ENCODE results near the gene TTLL6.
A peak's percentile ranks its signal among the peaks of the same experiment; 100 is the strongest.

The TTLL6 gene

DNA sequence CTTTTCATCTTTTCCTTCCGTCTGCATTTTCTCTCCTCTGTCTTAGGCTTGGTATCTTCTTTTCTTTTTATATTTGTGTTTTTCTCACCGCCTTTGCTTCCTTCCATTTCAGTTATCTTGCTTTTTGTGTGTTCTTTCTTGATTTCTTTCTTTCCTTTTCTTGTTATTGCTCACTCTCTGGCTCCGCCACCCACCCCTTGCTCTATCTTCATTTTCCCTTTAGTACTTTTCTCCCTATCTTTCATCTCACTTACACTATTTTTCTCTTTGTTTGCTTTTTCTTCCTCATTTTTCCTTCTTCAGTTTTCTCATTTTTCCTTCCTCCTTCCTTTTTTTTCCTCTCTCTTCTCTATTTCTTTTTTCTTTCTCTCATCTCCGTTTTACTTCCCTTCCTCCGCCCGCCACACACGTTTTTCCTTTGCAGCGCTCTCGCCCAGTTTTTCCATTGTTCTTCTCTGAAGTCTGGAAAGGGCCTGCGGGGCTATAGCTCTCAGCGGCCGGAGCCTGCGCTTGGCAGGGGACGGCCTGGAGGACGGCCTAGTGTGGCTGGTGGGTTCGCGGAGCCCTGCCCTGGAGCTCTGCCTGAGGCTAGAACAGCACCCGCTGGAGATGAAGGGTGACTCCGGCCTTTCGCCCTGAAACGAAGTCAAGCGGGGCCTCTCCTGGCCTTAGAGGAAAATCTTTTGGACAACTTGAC lies 83.2 kb downstream of the TTLL6 start:
- H3K36me3 ChIP-seq (ENCODE audit: insufficient read depth, low read length), result no peaks in the 10 kb centered on the region
- no peak overlapping the region for H3K27ac ChIP-seq (ENCODE audit: low read depth, low read length)
- H3K4me3 ChIP-seq (ENCODE audit: low read length), result no peak overlapping the region
- H3K9me3 ChIP-seq (ENCODE audit: insufficient read depth, low read depth, low read length), result no peaks in the 10 kb centered on the region; the same call in 1 of the 2 replicates
- WGBS, result 7% methylated on average over 22 of the region's 22 CpGs
- H3K9ac ChIP-seq (ENCODE audit: low read depth, low read length), result no peak overlapping the region
- H3K4me1 ChIP-seq (ENCODE audit: insufficient read depth, low read length), result peaks cover 3% of the 10 kb centered on the region; the same call in 1 of the 2 replicates
- peaks cover 100% of the 10 kb centered on the region for H3K27me3 ChIP-seq (ENCODE audit: insufficient read depth, low read length)

GRCh38 chr17:48732688-48733629 lies 84.1 kb downstream of the TTLL6 start:
- H3K4me1 ChIP-seq (ENCODE audit: insufficient read depth, low read length), result no peaks in the 10 kb centered on the region
- WGBS, result under 1% methylated on average over 50 of the region's 50 CpGs
- H3K9ac ChIP-seq (ENCODE audit: low read depth, low read length), result no peak overlapping the region
- H3K36me3 ChIP-seq (ENCODE audit: insufficient read depth, low read length), result no peaks in the 10 kb centered on the region
- H3K9me3 ChIP-seq (ENCODE audit: insufficient read depth, low read depth, low read length), result no peaks in the 10 kb centered on the region; the same call in 1 of the 2 replicates
- H3K27ac ChIP-seq (ENCODE audit: low read depth, low read length), result no peak overlapping the region
- no peak overlapping the region for H3K4me3 ChIP-seq (ENCODE audit: low read length)
- peaks cover 100% of the 10 kb centered on the region for H3K27me3 ChIP-seq (ENCODE audit: insufficient read depth, low read length)

- H3K9me3 ChIP-seq (ENCODE audit: insufficient read depth, low read depth, low read length), result no peaks in the 10 kb centered on the region; the same call in 1 of the 2 replicates
- no peaks in the 10 kb centered on the region for H3K36me3 ChIP-seq (ENCODE audit: insufficient read depth, low read length)
- peaks cover 100% of the 10 kb centered on the region for H3K27me3 ChIP-seq (ENCODE audit: insufficient read depth, low read length)
- H3K4me1 ChIP-seq (ENCODE audit: insufficient read depth, low read length), result no peaks in the 10 kb centered on the region
- H3K27ac ChIP-seq (ENCODE audit: low read depth, low read length), result no peak overlapping the region
- no peak overlapping the region for H3K9ac ChIP-seq (ENCODE audit: low read depth, low read length)
- no peak overlapping the region for H3K4me3 ChIP-seq (ENCODE audit: low read length)
Measured at GRCh38 chr17:48731355-48731754, 85.7 kb downstream of the TTLL6 start.

- WGBS, result 52% methylated on average over 3 of the region's 3 CpGs
- Histone ChIP-seq H3K27me3 (ENCODE audit: insufficient read depth, low read length) (peaks cover 100% of the 10 kb centered on the region), H3K9ac (ENCODE audit: low read depth, low read length) (no peak overlapping the region), H3K4me3 (ENCODE audit: low read length) (no peak overlapping the region), H3K9me3 (ENCODE audit: insufficient read depth, low read depth, low read length) (no peaks in the 10 kb centered on the region; the same call in 1 of the 2 replicates), H3K4me1 (ENCODE audit: insufficient read depth, low read length) (no peaks in the 10 kb centered on the region), H3K27ac (ENCODE audit: low read depth, low read length) (no peak overlapping the region), H3K36me3 (ENCODE audit: insufficient read depth, low read length) (no peaks in the 10 kb centered on the region)
Measured at GRCh38 chr17:48730240-48730550, 86.8 kb downstream of the TTLL6 start.

- WGBS, result 8% methylated on average over 19 of the region's 19 CpGs
- no peaks in the 10 kb centered on the region for H3K9me3 ChIP-seq (ENCODE audit: insufficient read depth, low read depth, low read length)
Measured at GRCh38 chr17:48729335-48730239, 87.4 kb downstream of the TTLL6 start.

DNA sequence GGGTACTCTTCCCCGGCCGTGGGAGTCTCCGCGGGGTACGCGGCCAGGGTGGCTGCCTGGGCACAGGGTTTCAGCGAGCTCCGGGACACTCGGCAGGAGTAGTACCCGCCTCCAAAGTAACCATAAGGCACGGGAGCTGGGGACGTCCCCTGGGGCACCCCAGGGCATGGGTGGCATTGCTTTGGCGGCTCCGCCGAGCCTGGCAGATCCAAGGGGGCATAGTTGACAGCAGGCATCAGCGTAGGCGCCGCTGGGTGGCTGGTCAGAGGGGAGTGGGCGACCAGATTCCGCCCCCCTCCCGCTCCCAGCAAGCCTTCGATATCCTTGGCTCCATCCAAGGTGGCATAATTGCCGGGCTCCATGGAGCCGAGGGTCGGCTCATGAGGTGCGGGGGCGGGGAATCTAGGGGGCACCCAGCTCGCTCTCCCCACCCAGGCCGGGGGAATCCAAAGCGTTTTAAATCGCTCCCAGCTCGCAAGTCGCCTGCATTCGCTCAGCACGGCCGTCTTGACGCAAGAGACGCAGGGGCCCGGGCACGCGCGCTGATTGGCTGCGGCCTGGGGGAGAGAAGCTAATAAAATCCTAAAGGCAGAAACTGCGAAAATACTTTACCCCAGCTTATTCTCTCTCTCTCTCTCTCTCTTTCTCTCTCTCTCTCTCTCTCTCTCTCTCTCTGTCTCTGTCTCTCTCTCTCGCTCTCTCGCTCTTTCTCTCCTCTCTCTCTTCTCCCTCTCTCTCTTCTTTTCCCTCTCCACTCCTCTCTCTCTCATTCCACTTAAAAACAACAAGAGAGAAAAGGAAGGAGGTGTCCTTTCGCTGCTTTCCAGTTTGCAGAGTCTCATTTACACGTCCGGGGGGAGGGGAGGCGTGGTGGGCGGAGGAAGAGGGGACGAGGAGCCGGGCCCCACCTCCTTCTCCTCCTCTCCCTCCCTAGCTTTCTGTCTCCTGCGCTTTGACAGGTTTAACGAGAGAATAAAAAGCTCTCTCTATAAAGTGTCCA lies 88.5 kb downstream of the TTLL6 start, which contains the start of gene HOXB13:
HOXB13 (minus strand) TSS at position 519 of the 1,000 bp plus-strand sequence; CDS start at position 362, 157 bp downstream.
- 5% methylated on average over 46 of the region's 55 CpGs for WGBS
- H3K27ac ChIP-seq (ENCODE audit: low read depth, low read length), result no peak within 1 kb of the TSS
- H3K9me3 ChIP-seq (ENCODE audit: insufficient read depth, low read depth, low read length), result no peaks in the 10 kb centered on the region
- no peaks in the 10 kb centered on the region for H3K4me1 ChIP-seq (ENCODE audit: insufficient read depth, low read length)
- H3K4me3 ChIP-seq (ENCODE audit: low read length), result peak within 1 kb of the TSS; percentile 31
- no peak within 1 kb of the TSS for H3K9ac ChIP-seq (ENCODE audit: low read depth, low read length)
- no peaks in the 10 kb centered on the region for H3K36me3 ChIP-seq (ENCODE audit: insufficient read depth, low read length)
- H3K27me3 ChIP-seq (ENCODE audit: insufficient read depth, low read length), result peaks cover 100% of the 10 kb centered on the region

More at GRCh38 chr17:48729335-48730239, 87.4 kb downstream of the TTLL6 start:
- Histone ChIP-seq H3K27ac (ENCODE audit: low read depth, low read length) (no peak overlapping the region), H3K4me3 (ENCODE audit: low read length) (no peak overlapping the region), H3K9ac (ENCODE audit: low read depth, low read length) (no peak overlapping the region), H3K4me1 (ENCODE audit: insufficient read depth, low read length) (no peaks in the 10 kb centered on the region), H3K36me3 (ENCODE audit: insufficient read depth, low read length) (no peaks in the 10 kb centered on the region), H3K27me3 (ENCODE audit: insufficient read depth, low read length) (peaks cover 100% of the 10 kb centered on the region)

- H3K27me3 ChIP-seq (ENCODE audit: insufficient read depth, low read length), result peaks cover 100% of the 10 kb centered on the region
- 50% methylated on average over 7 of the region's 9 CpGs for WGBS
- no peak overlapping the region for H3K27ac ChIP-seq (ENCODE audit: low read depth, low read length)
- no peaks in the 10 kb centered on the region for H3K9me3 ChIP-seq (ENCODE audit: insufficient read depth, low read depth, low read length)
- H3K9ac ChIP-seq (ENCODE audit: low read depth, low read length), result no peak overlapping the region
- H3K4me1 ChIP-seq (ENCODE audit: insufficient read depth, low read length), result no peaks in the 10 kb centered on the region
- no peak overlapping the region for H3K4me3 ChIP-seq (ENCODE audit: low read length)
- H3K36me3 ChIP-seq (ENCODE audit: insufficient read depth, low read length), result no peaks in the 10 kb centered on the region
Measured at GRCh38 chr17:48727415-48728175, 89.4 kb downstream of the TTLL6 start.

DNA sequence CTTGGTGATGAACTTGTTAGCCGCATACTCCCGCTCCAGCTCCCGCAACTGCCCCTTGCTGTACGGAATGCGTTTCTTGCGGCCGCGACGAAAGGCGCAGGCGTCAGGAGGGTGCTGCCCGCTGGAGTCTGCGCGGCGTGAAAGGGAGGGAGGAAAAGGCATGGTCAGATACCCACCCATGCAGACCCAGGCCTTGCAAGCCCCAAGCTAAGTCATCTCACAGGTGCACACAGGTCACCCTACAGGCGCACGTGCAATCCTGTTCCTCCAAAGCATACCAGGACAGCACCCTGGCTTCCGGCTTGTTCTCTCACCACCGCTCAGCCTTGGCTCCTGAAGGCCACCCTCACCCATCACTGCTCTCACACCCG lies 90.1 kb downstream of the TTLL6 start:
- no peaks in the 10 kb centered on the region for H3K36me3 ChIP-seq (ENCODE audit: insufficient read depth, low read length)
- H3K9ac ChIP-seq (ENCODE audit: low read depth, low read length), result no peak overlapping the region
- no peaks in the 10 kb centered on the region; the same call in 1 of the 2 replicates for H3K4me1 ChIP-seq (ENCODE audit: insufficient read depth, low read length)
- WGBS, result 54% methylated on average over 20 of the region's 20 CpGs
- no peak overlapping the region for H3K4me3 ChIP-seq (ENCODE audit: low read length)
- H3K27ac ChIP-seq (ENCODE audit: low read depth, low read length), result no peak overlapping the region
- H3K9me3 ChIP-seq (ENCODE audit: insufficient read depth, low read depth, low read length), result no peaks in the 10 kb centered on the region
- H3K27me3 ChIP-seq (ENCODE audit: insufficient read depth, low read length), result peaks cover 100% of the 10 kb centered on the region

DNA sequence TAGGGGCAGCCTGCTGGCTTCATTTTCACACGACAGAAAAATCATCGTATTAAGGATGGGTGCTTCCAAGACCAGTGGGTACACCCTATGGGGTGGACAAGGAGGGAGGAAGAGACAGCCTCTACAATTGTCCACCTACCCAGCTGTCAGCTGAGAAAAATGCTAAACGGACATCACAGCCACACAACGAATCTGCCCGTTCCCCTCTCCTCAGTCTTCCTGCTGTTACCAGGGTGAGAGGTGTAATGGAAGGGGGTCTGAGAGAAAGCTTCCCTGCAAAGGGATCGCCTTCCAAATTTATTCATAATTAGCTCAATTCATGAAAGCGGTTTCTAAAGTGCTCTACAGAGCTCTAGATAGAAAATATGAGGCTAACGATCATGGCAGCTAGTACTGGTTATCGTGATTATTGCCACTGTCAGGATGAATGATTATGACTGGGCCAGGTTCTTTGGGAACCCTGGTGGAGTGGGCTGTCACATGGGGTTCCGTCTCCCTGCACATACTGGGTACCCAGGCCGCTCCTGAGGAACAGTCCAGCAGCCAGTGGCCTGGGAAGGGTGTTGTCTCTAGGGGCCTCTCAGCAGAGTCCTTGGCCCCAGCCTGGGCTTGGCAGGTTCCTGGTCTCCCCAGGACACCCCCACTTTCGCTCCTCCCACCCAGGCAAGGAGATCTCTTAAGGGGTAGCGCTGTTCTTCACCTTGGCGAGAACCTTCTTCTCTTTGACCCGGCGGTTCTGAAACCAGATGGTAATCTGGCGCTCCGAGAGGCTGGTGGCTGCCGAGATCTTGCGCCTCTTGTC lies 90.7 kb downstream of the TTLL6 start:
- Histone ChIP-seq H3K4me1 (ENCODE audit: insufficient read depth, low read length) (no peaks in the 10 kb centered on the region; the same call in 1 of the 2 replicates), H3K9ac (ENCODE audit: low read depth, low read length) (no peak overlapping the region), H3K4me3 (ENCODE audit: low read length) (no peak overlapping the region), H3K9me3 (ENCODE audit: insufficient read depth, low read depth, low read length) (no peaks in the 10 kb centered on the region), H3K27me3 (ENCODE audit: insufficient read depth, low read length) (peaks cover 100% of the 10 kb centered on the region), H3K27ac (ENCODE audit: low read depth, low read length) (no peak overlapping the region), H3K36me3 (ENCODE audit: insufficient read depth, low read length) (no peaks in the 10 kb centered on the region)
- 63% methylated on average over 16 of the region's 20 CpGs for WGBS
